ENCODE results near the gene DUSP15. TPM values are rescaled to one million over a fixed set of nuclear protein-coding genes. Genes with fewer than 3 reads are reported as not detected.
"Not testable (repeated sequence)": the region's sequence is repeated elsewhere in the genome, so short reads cannot be mapped to it uniquely, and the experiment has no call there.

The DUSP15 gene, protein sequence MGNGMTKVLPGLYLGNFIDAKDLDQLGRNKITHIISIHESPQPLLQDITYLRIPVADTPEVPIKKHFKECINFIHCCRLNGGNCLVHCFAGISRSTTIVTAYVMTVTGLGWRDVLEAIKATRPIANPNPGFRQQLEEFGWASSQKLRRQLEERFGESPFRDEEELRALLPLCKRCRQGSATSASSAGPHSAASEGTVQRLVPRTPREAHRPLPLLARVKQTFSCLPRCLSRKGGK
- not detected in 2 replicates for total RNA-seq (2014; rRNA removed; shearing (Covaris generic))

DNA sequence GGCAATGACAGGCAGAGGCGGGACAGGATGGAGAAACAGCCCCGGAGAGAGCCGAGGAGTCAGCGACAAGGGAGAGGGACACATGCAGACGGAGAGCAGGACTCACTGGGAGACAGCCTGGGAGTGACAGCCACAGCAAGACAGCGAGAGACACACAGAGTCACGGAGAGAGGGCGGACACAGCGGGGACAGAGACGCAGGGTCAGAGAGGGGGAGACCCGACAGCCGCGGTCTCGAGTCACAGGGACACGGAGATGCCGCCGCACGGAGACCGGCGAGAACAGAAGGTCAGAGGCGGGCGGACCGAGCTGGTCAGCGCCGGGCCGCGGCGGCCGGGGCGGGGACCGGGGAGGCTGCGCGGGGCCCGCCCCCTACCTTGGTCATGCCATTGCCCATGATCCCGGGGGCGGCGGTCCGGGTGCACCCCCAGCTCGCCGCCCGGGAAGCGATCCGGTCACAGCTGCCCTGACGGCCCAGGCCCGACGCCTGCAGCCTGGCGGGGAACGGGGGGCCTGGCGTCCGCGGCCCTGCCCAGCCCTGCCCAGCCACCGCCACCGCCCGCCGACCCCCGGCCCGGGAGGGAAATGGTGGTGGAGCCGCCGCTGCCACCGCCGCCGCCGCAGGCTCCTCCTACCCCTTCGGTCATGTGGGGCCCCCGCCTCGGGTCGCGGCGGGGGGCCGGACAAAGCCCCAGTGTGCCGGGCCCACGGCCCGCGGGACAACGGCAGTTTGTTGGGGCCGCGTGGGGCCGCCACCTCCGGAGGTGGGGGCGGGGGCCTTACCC, at the start of gene DUSP15, which contains the start of gene TTLL9:
TSS of gene DUSP15 (minus strand) at position 586 of the 784 bp plus-strand sequence. CDS start at position 396, 190 bp downstream.
TSS of gene TTLL9 (plus strand) at position 693 of the 784 bp plus-strand sequence. CDS start 493 bp downstream, outside the sequence.
- DNase-seq (ENCODE audit: low spot score) = no peak

DNA sequence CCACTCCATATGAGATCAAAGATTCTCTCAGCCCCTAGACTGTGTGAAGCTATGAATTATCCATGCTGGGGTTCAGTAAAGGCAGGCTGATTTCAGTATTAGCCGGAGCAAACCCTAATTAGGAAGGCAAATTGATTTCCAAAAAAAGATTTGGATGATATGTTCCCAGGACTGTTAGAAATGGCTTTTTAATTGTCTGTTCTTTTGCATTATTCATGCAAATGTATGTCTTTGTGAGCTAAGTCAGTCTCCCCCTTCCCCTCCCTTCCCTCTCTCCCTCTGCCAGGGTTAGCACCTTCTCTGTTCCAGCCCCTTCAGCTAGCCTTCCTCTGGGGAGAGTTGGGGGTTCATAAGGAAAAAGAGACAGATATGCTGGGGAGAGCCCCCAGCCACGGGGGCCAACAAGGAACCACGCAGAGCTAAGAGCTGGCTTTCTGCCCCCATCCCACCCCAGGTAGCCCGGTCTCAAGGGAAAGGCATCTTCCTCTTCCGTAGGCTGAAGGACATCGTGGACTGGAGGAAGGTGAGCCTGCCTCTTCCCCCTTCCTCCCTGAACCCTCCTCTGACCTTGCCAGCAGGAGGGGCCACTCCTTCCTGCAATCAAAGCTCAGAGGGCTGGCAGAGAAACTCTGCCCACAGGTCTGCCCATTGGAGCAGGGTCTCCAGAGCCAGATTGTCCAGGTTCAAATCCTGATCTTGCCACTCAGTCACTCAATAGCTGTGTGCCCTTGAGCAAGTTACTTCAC, 49.3 kb upstream of the DUSP15 start:
- DNase-seq (ENCODE audit: low spot score) = no peak

DNA sequence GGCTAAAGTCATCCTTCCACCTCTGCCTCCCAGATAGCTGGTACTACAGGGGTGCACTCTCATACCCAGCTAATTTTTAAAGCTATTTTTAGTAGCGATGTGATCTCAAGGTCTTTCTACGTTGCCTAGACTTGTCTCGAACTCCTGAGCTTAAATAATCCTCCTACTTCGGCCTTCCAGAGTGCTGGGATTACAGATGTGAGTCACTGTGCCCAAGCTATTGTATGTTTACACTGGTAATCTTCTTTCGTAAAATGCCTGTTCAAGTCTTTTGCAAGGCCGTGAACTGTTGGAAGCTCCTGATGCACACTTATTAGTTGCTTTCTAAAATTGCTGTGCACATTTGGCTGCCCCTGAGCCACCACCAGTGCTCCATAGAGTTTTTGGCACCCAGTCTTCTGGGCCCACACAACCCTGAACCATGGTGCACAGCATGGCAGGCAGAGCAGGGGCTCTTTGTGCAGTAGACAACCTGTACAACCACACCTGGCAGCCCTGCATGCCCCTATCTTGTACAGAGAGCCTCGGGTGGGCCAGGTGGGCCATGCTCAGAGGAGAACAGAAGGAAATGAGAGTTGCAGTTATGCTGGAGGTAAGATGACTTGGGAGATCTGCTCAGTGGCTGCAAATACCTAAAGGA, 48.3 kb upstream of the DUSP15 start:
- DNase-seq (ENCODE audit: low spot score) = no peak

DNA sequence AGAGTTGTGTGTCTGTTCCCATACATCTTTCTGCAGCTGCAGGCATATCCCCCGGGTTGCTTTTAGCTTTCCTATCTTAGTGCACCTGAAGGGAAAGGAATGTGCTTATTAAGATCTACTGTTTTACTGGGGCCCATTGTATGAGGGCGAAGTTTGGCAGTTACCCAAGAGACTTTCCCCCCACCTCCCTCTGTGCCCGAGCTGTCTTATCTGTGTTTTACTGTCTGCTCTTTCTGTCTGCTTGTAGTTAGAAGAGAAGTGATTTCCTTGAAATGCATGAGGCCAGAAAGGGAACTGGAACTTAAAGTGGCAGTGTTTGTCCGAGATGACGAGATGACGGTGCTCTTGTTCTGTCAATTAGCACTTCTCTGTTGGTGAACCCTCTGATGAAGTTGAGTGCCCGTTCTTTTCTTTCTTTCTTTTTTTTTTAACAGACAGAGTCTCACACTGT, 47.7 kb upstream of the DUSP15 start:
- not testable (repeated sequence) for DNase-seq (ENCODE audit: low spot score)

DNA sequence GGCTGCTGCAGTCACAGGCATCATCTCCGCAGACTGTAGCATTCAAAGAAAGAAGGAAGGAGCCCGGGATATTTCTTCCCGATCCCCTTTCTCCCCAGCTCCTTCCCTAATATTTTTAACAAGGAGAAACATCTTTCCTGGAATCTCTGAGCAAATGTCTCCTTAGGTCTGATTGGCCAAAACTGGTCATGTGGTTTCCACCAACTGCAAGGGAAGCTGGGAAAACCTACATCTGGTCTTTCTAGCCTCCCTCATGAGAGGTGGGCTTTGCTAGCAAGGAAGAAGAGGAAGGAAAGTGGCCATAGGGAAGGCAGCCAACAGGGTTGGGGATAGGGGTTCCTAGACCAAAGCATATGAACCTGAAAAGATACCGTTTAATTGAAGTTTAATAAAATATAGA, 46.4 kb upstream of the DUSP15 start:
- no peak for DNase-seq (ENCODE audit: low spot score)

DNA sequence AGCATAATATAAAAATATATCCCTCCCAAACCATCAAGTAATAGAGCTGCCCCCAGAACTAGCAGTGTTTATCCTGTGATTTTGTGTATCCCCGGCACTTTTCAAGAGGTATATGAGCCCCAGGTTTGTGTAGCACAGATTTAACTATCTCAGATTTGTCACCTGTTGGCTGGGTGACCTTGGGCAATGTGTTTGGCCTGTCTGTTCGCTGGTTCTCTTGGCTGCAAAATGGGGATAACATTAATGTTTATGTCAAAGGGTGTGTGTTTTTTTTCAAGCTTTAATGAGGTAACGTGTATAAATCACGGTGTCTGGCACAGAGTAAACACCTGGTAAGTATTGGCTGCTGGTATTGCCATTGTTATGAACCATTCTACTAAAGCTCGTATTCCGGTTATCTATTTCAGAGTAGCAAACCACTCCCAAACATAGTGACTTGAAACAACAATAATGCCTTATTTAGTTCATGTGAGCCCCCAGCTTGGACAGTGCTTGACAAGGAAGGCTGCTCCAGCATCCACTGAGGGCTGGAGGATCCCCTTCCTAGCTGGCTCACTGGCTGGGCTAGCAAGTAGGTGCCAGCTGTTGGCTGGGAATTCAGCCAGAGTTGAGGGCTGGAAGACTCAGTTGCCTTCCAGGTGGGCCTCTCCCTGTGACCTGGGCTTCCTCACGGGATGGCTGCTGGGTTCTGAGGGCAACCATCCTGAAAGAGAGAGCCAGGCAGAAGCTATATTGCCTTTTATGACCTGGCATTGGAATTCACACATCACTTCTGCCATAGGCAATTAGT, 45.4 kb upstream of the DUSP15 start:
- DNase-seq (ENCODE audit: low spot score) = no peak

DNA sequence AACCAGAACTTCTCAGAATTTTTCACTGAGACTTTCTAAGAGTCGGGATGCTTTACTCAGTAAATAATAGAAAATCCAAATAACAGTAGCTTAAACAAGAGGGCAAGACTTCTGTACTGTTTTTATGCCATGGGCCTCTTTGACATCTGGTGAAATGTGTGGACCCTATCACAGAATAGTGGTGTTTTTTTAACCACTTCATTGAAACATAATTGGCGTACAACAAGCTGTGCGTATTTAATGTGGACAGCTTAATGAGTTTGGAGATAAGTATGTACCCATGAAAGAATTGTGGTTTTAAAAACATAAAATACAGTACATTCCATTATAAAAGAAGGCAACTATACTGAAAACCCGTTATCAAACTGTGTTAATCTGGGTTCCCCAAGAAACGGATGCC, 43.8 kb upstream of the DUSP15 start:
- DNase-seq (ENCODE audit: low spot score) = no peak

DNA sequence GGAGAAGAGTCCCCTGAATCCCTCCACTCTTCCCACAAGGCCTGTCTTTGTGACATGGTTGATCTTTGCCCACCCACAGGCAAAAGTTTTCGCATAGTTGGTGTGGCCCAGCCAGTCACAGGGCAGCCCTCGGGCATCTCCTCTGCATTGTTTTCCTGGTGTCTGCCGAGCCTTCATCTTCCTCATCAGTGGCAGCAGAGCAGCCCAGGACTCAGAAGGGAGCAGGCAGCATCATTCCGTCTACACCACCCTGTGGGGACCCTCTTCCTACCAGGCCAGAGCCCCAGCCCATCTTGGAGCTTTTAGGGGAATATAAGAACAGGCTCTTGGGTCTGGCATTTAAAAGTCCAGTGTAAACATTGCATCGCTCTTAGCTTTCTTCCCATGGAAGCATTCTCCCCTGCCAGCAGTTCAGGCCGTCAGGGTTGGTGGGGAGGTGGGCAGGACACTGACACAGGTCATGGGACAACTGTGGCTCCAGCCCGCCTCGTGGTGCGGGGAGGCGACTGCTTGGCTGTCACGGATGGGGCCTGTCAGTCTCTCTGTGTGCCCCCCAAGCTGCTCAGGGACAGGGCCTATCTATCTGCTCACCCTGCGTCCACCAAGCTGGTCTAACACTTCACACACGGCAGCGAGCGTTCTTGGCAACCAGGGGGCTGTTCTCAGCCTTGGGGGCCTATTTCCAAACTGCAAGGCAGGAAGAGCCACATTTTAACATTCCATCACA, 43.3 kb upstream of the DUSP15 start:
- no peak for DNase-seq (ENCODE audit: low spot score)

DNA sequence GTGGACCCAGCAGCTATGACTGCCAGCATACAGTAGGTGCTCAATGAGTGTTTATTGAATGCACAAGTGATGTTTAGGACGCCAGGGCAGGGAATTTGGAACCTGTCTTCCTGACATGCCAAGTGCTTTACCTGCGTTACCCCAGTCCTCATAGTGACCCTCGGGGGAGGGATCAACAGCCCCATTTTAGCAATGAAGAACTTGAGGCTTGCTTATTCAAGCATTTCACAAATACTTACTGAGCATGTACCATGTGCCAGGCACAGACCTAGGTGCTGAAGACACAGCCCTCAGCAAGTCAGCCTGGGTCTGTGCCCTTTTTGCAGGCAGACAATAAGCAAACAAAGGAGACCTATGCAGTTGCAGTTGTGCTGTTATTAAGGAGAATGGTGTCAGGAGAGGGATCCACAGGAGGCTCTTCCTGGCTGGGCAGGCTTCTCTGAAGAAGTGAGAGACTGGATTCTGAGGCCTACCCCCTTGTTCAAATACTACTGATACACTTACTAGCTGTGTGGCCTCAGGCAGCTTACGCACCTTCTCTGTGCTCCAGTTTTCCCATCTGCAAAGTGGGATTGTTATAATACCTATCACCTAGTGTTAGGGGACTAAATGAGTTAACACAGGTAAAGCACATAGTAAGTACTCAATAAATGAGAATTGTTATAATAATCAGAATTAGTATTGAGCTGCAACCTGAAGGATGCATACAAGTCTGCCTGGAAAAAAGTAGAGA, 39.9 kb upstream of the DUSP15 start:
- no peak for DNase-seq (ENCODE audit: low spot score)

DNA sequence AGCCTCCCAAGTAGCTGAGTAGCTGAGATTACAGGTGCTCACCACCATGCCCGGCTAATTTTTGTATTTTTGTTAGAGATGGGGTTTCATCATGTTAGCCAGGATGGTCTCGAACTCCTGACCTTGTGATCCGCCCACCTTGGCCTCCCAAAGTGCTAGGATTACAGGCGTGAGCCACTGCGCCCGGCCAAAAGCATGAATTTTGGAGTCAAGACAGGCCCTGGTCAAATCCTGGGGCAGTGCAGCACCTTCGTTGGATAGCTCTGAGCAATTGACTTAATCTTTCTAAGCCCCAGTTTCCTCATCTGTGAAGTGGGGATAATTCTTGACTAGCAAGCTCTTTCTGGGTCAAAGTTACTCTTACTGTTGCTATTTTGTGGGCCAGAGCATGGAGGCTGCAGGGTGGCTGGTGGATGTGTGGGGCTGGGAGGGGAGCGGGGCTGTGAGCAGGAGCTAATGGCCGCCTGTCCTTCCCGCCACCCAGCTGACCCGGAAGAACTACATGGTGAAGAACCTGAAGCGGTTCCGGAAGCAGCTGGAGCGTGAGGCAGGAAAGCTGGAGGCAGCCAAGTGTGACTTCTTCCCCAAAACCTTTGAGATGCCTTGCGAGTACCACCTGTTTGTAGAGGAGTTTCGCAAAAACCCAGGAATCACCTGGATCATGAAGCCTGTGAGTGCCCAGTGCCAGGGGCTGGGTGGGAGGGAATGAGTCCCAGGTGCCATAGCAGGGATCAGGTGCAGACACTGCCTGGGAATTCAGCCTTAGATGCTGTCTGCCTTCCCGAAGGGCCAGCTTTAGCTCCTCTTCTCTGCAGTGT, 39.1 kb upstream of the DUSP15 start:
- no peak for DNase-seq (ENCODE audit: low spot score)

DNA sequence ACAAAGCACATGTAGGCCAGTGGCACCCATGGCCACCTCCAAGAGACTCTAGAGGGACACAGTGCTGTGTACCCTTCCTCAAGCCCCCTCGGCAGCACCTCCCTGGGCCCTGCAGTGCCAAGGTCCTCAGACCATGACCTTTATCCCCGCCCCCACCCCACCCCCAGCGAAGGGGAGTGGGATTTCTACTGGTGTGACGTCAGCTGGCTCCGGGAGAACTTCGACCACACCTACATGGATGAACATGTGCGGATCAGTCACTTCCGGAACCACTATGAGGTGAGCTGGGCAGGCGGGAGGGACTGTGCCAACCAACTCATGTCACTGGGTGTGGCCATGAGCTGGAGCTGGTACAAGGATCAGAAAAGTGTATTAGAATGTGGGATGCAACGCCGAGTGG, 38.1 kb upstream of the DUSP15 start:
- DNase-seq (ENCODE audit: low spot score) = no peak

DNA sequence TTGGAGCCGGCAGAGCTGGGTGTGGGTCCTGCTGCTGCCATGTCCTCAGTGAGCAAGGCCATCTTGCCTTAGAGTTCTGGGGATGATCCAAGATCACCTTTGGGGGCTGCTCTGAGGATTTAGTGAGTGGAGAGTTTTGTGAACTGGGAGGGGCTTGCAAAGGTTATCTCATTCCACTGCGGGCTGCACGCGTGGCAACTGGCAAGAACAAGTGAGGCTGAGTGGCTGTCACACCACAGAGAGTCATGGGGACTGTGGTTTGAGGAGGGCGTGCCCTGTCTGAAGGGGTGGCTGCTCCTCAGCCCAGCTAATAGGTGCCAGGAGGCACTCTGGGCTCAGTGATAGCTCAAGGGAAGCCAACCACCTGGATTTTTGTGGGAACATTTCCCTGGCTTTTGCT, 37.7 kb upstream of the DUSP15 start:
- DNase-seq (ENCODE audit: low spot score) = no peak

DNA sequence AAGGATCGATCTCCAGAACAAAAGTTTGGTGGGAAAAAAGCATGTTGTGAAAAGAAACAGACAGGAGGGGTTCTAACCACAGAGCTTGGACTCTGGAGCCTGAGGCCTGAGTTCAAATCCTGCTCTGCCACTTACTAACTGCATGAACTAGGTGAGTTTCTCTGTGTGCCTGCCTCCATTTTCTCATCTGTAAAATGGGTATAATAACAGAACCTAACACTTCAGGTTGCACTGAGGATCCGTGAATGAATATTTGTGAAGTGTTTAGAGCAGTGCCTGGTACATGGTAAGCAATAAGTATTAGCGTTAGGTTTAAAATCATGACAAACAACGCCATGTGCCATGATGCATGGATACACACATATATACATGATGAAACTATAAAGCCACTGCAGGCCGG, 36.7 kb upstream of the DUSP15 start:
- no peak for DNase-seq (ENCODE audit: low spot score)

DNA sequence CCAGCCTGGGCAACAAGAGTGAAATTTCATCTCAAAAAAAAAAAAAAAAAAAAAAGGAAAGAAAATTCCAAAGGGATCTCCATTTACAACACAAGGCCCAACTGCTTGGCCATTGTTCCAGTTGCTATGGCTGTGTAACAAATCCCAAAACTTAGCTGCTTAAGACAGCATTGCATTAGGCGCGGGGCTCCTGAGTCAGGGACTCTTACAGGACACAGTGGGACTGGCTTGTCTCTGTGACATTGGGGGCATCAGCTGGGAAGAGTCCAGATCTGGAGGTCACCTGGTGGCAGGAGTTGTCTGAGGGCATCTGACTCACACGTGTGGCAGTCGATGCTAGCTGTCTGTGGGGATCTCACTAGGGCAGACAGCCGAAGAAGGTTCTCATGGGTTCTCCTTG, 35.7 kb upstream of the DUSP15 start:
- DNase-seq (ENCODE audit: low spot score) = no peak

DNA sequence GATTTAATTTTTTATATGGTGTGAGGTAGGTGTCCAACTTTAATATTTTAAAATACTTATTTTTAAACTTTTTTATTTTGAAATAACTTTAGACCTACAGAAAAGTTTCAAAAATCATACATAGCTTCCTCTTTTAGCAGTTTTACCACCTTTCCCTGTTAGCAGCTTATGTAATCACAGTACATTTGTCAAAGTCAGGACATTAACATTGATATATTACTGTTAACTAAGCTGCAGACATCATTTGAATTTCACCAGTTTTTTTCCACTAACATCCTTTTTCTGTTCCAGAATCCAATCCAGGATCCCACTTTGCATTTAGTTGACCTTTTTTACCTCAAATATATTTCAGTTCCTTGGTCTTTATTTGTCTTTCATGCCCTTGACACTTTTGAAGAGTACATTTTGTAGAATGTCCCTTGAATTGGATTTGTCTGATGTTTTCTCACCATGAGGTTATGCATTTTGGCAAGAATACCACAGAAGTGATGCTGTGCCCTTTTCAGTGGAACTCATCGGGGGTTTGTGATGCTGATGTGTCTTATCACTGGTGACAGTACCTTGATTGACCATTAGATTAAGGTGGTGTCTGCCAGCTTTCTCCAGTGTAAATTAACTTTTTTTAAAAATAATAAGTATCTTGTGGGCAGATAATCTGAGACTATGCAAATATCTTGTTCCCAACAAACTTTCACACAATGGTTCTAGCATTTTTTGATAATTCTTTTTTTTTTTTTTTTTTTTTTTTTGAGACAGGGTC, 33.5 kb upstream of the DUSP15 start:
- no peak for DNase-seq (ENCODE audit: low spot score)

DNA sequence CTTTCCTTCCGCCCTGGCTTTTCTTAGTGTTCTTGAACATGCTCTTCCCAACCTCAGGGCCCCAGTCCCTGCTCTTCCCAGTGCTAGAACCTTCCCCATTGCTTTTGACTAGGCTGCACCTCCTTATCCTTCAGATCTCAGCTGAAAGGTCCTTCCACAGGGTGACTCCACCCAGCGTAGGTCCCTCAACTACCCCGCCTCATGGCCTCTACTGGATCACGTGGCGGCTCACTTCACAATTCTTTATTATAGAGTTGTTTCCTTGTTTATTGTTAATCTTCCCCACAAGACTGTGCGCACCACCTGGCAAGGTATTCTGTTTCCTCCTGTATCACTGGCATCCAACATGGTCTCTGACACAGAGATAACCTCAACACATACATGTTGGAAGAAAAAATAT, 31.3 kb upstream of the DUSP15 start:
- no peak for DNase-seq (ENCODE audit: low spot score)

DNA sequence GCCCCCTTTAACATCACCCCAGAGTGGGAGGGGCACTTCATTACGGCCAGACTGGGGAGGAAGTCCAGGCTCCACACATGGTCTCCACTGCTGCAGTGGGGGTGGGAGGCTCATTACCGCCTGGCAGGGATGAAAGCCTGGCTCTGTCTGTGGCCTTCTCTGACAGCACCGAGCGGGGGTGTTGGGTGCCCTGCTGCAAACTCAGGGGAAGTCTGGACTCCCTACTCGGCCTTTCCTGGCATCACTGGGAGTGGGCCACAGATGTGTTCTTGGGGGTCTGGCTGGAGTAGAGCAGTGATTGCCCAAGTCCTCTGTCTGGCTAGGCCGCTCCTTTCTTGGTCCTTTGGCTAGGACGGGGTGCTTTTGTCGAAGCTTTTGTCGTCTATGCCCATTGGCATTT, 27.2 kb upstream of the DUSP15 start:
- no peak for DNase-seq (ENCODE audit: low spot score)

DNA sequence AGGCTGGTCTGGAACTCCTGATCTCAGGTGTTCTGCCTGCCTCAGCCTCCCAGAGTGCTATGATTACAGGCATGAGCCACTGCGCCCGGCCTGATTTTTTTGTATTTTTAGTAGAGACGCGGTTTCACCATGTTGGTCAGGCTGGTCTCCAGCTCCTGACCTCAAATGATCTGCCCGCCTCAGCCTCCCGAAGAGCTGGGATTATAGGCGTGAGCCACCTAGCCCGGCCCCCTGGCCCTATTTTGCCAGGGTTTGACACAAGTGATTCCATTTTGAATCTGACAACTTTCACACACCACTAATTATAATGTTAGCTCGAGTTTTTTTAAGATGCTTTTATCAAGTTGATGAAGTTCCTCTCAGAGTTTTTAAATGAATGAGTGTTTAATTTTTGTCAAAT, 25.7 kb upstream of the DUSP15 start:
- no peak for DNase-seq (ENCODE audit: low spot score)

Measured in HT-29 (cell line).